Non-pigmented ciliary epithelial cell (primary cell): ENCODE measurements around the gene ERVK3-1.
"Not testable (repeated sequence)": the region's sequence is repeated elsewhere in the genome, so short reads cannot be mapped to it uniquely, and the experiment has no call there.

ENCODE experiments used
- DNase-seq: peaks from one replicate; pipeline ENCODE4 v3.0.0-alpha.2; 2010; ENCODE audit warnings: low read depth

Gene ERVK3-1

GRCh38 chr19:58305065-58305931 is at the start of gene ERVK3-1:
TSS of gene ERVK3-1 (plus strand) at chr19:58305377. CDS start at chr19:58312169, 6,792 bp downstream.
- peak; percentile 94 for DNase-seq

GRCh38 chr19:58258259-58258658 is 46.9 kb upstream of the ERVK3-1 start:
- DNase-seq = not testable (repeated sequence)

GRCh38 chr19:58261600-58261967 is 43.6 kb upstream of the ERVK3-1 start:
- no peak for DNase-seq

- DNase-seq = no peak
These were observed 42.9 kb upstream of the ERVK3-1 start for GRCh38 chr19:58261968-58262921.

- DNase-seq = no peak
These were observed 42.3 kb upstream of the ERVK3-1 start for GRCh38 chr19:58262922-58263296.

GRCh38 chr19:58265100-58265499 is 40.1 kb upstream of the ERVK3-1 start:
- no peak for DNase-seq

GRCh38 chr19:58268344-58268743 is 36.8 kb upstream of the ERVK3-1 start:
- no peak for DNase-seq

GRCh38 chr19:58274771-58275201 is 30.4 kb upstream of the ERVK3-1 start:
- no peak for DNase-seq

GRCh38 chr19:58275564-58275963 is 29.6 kb upstream of the ERVK3-1 start:
- no peak for DNase-seq

- no peak for DNase-seq
These were observed 28.0 kb upstream of the ERVK3-1 start for GRCh38 chr19:58277197-58277596.

- no peak for DNase-seq
These were observed 27.2 kb upstream of the ERVK3-1 start for GRCh38 chr19:58277748-58278540.

GRCh38 chr19:58278541-58279041 is 26.6 kb upstream of the ERVK3-1 start, which contains the start of gene ZNF8:
TSS of gene ZNF8 (plus strand) at chr19:58278955. CDS start at chr19:58279082, 127 bp downstream.
- DNase-seq = peak; percentile 90

GRCh38 chr19:58279042-58279924 is 25.9 kb upstream of the ERVK3-1 start:
- DNase-seq = peak; percentile 32

- DNase-seq = no peak
These were observed 25.3 kb upstream of the ERVK3-1 start for GRCh38 chr19:58279925-58280316.

- no peak for DNase-seq
These were observed 21.0 kb upstream of the ERVK3-1 start for GRCh38 chr19:58284199-58284598.

GRCh38 chr19:58291943-58292342 is 13.2 kb upstream of the ERVK3-1 start:
- DNase-seq = no peak

- no peak for DNase-seq
These were observed 10.3 kb upstream of the ERVK3-1 start for GRCh38 chr19:58294743-58295374.

GRCh38 chr19:58296104-58296503 is 9.1 kb upstream of the ERVK3-1 start:
- no peak for DNase-seq

- DNase-seq = no peak
These were observed 4.6 kb upstream of the ERVK3-1 start for GRCh38 chr19:58300620-58301019.

- DNase-seq = no peak
These were observed 922 bp upstream of the ERVK3-1 start for GRCh38 chr19:58304255-58304654.
